Natural killer cell (primary cell): Measurements from ENCODE around the gene CAPN13. TPM values are rescaled to one million over a fixed set of nuclear protein-coding genes. Genes with fewer than 3 reads are reported as not detected.

Experiments
- ATAC-seq, 3 donors: fragments of 150-1000 bp in 2 of 3; fragments of 200-7000 bp in 1 of 3; cut with Tn5 transposase; 1 replicate in 1 of 3; 2 replicates in 2 of 3; pipeline ENCODE4 v1.10.0; 2021; ENCODE audit warnings: mild to moderate bottlenecking in 2 of 3, moderate library complexity in 2 of 3
- DNase-seq, 2 donors: peaks; one replicate each; pipeline versions ENCODE4 v3.0.0 to v3.0.0-alpha.2; 2013 to 2021; ENCODE audit warnings: mixed read lengths in 1 of 2
- H3K27ac ChIP-seq: one replicate; pipeline ENCODE4 v1.5.1; 2013; ENCODE audit warnings: mild to moderate bottlenecking, low read length
- H3K27me3 ChIP-seq: one replicate; pipeline ENCODE4 v1.6.1; 2013; ENCODE audit warnings: low read length; ENCODE audit not compliant: control insufficient read depth, insufficient read depth
- H3K36me3 ChIP-seq: one replicate; pipeline ENCODE4 v1.6.1; 2013; ENCODE audit warnings: low read length; ENCODE audit not compliant: control insufficient read depth, insufficient read depth
- H3K4me1 ChIP-seq: one replicate; pipeline ENCODE4 v1.6.1; 2013; ENCODE audit warnings: low read length; ENCODE audit not compliant: control insufficient read depth, insufficient read depth
- H3K4me3 ChIP-seq: one replicate; pipeline ENCODE4 v1.5.1; 2013; ENCODE audit warnings: low read length
- H3K9me3 ChIP-seq: one replicate; pipeline ENCODE4 v1.6.1; 2013; ENCODE audit warnings: low read length; ENCODE audit not compliant: control insufficient read depth, insufficient read depth
- H3K27ac Mint-ChIP-seq, 2 donors: one replicate each; pipeline ENCODE4 v1.8.0; 2022; ENCODE audit warnings: mild to moderate bottlenecking in 2 of 2, mixed read lengths in 2 of 2, moderate library complexity in 1 of 2
- H3K27me3 Mint-ChIP-seq, 2 donors: one replicate each; pipeline ENCODE4 v1.8.0; 2022; ENCODE audit warnings: low read depth in 2 of 2, mixed read lengths in 2 of 2
- H3K36me3 Mint-ChIP-seq: one replicate; pipeline ENCODE4 v1.8.0; 2022; ENCODE audit warnings: mixed read lengths
- H3K4me1 Mint-ChIP-seq, 2 donors: one replicate each; pipeline ENCODE4 v1.8.0; 2022; ENCODE audit warnings: mixed read lengths in 2 of 2
- H3K4me3 Mint-ChIP-seq: one replicate; pipeline ENCODE4 v1.8.0; 2022; ENCODE audit warnings: mild to moderate bottlenecking, moderate library complexity, mixed read lengths
- H3K9me3 Mint-ChIP-seq, 2 donors: one replicate each; pipeline ENCODE4 v1.8.0; 2022; ENCODE audit warnings: mixed read lengths in 2 of 2
- CTCF ChIP-seq: fragments of 200-600 bp; IDR thresholded peaks from one replicate; pipeline ENCODE4 v1.8.0; 2022; ENCODE audit warnings: antibody characterized with exemption
- WGBS: methylation state at CpG from one replicate; pipeline ENCODE4 v1.1.7; 2013; ENCODE audit warnings: missing lambda C conversion rate; ENCODE audit not compliant: insufficient coverage; 5-methylcytosine and 5-hydroxymethylcytosine counted together
- intact Hi-C: fragments of 100-400 bp; cut with micrococcal nuclease; formaldehyde crosslinking; loops from one replicate; pipeline ENCODE4 v1.14.2; 2022
- total RNA-seq, 4 donors: library from RNA; stranded (reverse); fragments of 120-200 nt in 1 of 4; gene quantifications; one replicate each; pipeline versions ENCODE4 v1.2.3 to v1.2.4, GENCODE V29; 2013 to 2022

Gene CAPN13
- total RNA-seq, 3 donors from 2014 or later (not counting 1 experiment from before 2014, with no cell fraction given) = not detected

DNA sequence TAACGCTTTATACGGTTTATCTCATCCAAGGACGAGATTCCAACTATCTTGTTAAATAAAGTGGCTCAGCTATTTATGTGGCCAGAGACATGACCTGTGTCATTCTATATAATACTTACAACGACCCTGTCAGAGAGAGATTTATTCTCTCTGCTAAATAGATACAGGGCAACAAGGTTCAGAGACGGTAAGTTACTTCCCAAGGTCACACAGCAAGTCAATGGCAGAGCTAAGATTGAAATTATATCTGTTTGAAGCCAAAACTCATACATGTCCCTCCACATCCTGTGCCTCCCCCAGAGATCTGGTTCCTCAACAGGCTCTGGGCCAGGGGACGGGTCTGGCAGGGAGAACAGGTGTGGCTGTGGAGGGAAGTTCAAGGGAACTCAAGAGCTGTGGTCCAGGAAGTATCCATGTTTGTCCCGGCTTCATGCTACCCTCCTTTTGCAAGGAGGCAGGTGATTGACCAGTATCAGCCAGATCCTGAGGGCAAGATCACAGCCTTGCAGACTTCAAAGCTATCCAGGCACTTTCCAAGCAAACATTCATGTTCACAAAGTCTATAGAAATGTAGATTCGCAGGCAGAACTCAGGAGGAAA lies 99.8 kb downstream of the CAPN13 start:
- Mint-ChIP-seq H3K4me3 (no peak overlapping the region), H3K4me1 (peaks cover 0 to 9% of the 10 kb centered on the region in 2 donors), H3K9me3 (peaks cover 0 to under 1% of the 10 kb centered on the region in 2 donors), H3K36me3 (peaks cover 5% of the 10 kb centered on the region), H3K27ac (no peak overlapping the region), H3K27me3 (peaks cover 3 to 13% of the 10 kb centered on the region in 2 donors)
- Histone ChIP-seq H3K36me3 (no peaks in the 10 kb centered on the region), H3K27me3 (no peaks in the 10 kb centered on the region), H3K4me3 (no peak overlapping the region), H3K9me3 (peaks cover 3% of the 10 kb centered on the region), H3K27ac (no peak overlapping the region), H3K4me1 (no peaks in the 10 kb centered on the region)
- intact Hi-C loops = loop anchor here (1.0 kb wide), 3 partner anchors 499 to 617 kb away; no protein-coding TSS in a partner anchor
- ATAC-seq (no peak), DNase-seq (no peak)
- no peak for TF ChIP-seq CTCF
- 75% methylated on average over 8 of the region's 8 CpGs for WGBS

- TF ChIP-seq CTCF = peak; percentile 73
- Mint-ChIP-seq H3K27me3 (peaks cover 7 to 13% of the 10 kb centered on the region in 2 donors), H3K4me1 (peaks cover 0 to 6% of the 10 kb centered on the region in 2 donors), H3K27ac (no peak overlapping the region), H3K4me3 (no peak overlapping the region), H3K9me3 (peaks cover 4 to 7% of the 10 kb centered on the region in 2 donors), H3K36me3 (peaks cover 12% of the 10 kb centered on the region)
- DNase-seq (peak; percentile 54 to 85), ATAC-seq (peak; percentile 54 to 70 (median 57))
- 72% methylated on average over 12 of the region's 12 CpGs for WGBS
- intact Hi-C loops = loop anchor here (1.0 kb wide), 3 partner anchors 498 to 616 kb away; no protein-coding TSS in a partner anchor
- H3K27ac ChIP-seq = no peak overlapping the region
- H3K36me3 ChIP-seq = no peaks in the 10 kb centered on the region
- H3K9me3 ChIP-seq = peaks cover 3% of the 10 kb centered on the region
- no peaks in the 10 kb centered on the region for H3K27me3 ChIP-seq
- H3K4me1 ChIP-seq = no peaks in the 10 kb centered on the region
- H3K4me3 ChIP-seq = no peak overlapping the region
Measured at GRCh38 chr2:30706534-30707303, 100.5 kb downstream of the CAPN13 start.

- Histone ChIP-seq H3K27me3 (no peaks in the 10 kb centered on the region), H3K27ac (no peak overlapping the region), H3K4me3 (no peak overlapping the region), H3K4me1 (no peaks in the 10 kb centered on the region), H3K36me3 (no peaks in the 10 kb centered on the region), H3K9me3 (peaks cover 3% of the 10 kb centered on the region)
- WGBS = 89% methylated on average over 7 of the region's 10 CpGs
- H3K9me3 Mint-ChIP-seq = peaks cover 4 to 7% of the 10 kb centered on the region in 2 donors
- DNase-seq = no peak
- H3K27ac Mint-ChIP-seq = no peak overlapping the region
- no peak overlapping the region for H3K4me3 Mint-ChIP-seq
- H3K4me1 Mint-ChIP-seq = peaks cover 0 to 4% of the 10 kb centered on the region in 2 donors
- peaks cover 7 to 13% of the 10 kb centered on the region in 2 donors for H3K27me3 Mint-ChIP-seq
- no peak for TF ChIP-seq CTCF
- intact Hi-C loops = no loop called here
- peaks cover 12% of the 10 kb centered on the region for H3K36me3 Mint-ChIP-seq
- ATAC-seq = no peak
Measured at GRCh38 chr2:30705711-30706533, 101.3 kb downstream of the CAPN13 start.
